Measurements from ENCODE around the gene PNO1.

The PNO1 gene

DNA sequence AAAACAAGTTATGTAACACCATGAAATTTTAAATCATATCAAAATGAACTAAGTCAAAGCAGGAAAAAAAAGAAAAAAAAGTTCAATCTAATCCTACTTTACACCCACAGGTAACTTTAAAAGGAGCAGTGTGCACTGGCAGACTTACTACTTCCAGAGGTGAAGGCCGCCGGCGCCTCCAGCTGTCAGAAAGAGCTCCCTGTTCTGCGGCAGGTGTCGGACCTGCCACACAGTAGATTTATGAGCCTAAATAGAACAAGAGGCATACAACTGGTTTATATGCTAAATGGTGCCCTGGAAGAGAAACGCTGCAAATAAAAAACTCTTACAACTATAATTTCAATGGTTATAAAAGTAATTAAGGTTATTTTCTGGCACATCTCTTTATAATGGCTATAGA is 23.1 kb upstream of the PNO1 start:
- no peak overlapping the region for H3K4me2 ChIP-seq (ENCODE audit: low read depth, low read length, poor library complexity, severe bottlenecking)
- H3K27me3 ChIP-seq (ENCODE audit: insufficient read depth, low read length, poor library complexity, severe bottlenecking) = no peaks in the 10 kb centered on the region
- no peak overlapping the region for H3K9ac ChIP-seq (ENCODE audit: low read depth, low read length, poor library complexity, severe bottlenecking)
- peaks cover 8% of the 10 kb centered on the region for H3K4me1 ChIP-seq (ENCODE audit: insufficient read depth, low read length, poor library complexity, severe bottlenecking)
- no peaks in the 10 kb centered on the region for H4K20me1 ChIP-seq (ENCODE audit: insufficient read depth, low read length, poor library complexity, severe bottlenecking)
- H3F3A ChIP-seq (ENCODE audit: low read depth) = peaks cover 8% of the 10 kb centered on the region; the same call in 1 of the 2 replicates
- no peaks in the 10 kb centered on the region for H3K9me3 ChIP-seq (ENCODE audit: insufficient read depth, low read depth, low read length)
- TF ChIP-seq, protein P1, sequence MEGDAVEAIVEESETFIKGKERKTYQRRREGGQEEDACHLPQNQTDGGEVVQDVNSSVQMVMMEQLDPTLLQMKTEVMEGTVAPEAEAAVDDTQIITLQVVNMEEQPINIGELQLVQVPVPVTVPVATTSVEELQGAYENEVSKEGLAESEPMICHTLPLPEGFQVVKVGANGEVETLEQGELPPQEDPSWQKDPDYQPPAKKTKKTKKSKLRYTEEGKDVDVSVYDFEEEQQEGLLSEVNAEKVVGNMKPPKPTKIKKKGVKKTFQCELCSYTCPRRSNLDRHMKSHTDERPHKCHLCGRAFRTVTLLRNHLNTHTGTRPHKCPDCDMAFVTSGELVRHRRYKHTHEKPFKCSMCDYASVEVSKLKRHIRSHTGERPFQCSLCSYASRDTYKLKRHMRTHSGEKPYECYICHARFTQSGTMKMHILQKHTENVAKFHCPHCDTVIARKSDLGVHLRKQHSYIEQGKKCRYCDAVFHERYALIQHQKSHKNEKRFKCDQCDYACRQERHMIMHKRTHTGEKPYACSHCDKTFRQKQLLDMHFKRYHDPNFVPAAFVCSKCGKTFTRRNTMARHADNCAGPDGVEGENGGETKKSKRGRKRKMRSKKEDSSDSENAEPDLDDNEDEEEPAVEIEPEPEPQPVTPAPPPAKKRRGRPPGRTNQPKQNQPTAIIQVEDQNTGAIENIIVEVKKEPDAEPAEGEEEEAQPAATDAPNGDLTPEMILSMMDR (conservative IDR thresholded peaks at IDR 0.05; ENCODE audit: low read length) = peak; percentile 23; the same call in 1 of the 2 replicates
- no peak for TF ChIP-seq EZH2phosphoT487 (IDR thresholded peaks at IDR 0.05; ENCODE audit: borderline replicate concordance)
- no peaks in the 10 kb centered on the region for H3K36me3 ChIP-seq (ENCODE audit: insufficient read depth, low read length)
- H3K9me2 ChIP-seq (replicated peaks; ENCODE audit: low read depth, low read length) = no peaks in the 10 kb centered on the region
- no peaks in the 10 kb centered on the region for H3K79me2 ChIP-seq (ENCODE audit: insufficient read depth, low read length)
- no peak overlapping the region for H2AFZ ChIP-seq (ENCODE audit: low read length)
- no peak overlapping the region for H3K4me3 ChIP-seq (ENCODE audit: low read length, poor library complexity, severe bottlenecking)

DNA sequence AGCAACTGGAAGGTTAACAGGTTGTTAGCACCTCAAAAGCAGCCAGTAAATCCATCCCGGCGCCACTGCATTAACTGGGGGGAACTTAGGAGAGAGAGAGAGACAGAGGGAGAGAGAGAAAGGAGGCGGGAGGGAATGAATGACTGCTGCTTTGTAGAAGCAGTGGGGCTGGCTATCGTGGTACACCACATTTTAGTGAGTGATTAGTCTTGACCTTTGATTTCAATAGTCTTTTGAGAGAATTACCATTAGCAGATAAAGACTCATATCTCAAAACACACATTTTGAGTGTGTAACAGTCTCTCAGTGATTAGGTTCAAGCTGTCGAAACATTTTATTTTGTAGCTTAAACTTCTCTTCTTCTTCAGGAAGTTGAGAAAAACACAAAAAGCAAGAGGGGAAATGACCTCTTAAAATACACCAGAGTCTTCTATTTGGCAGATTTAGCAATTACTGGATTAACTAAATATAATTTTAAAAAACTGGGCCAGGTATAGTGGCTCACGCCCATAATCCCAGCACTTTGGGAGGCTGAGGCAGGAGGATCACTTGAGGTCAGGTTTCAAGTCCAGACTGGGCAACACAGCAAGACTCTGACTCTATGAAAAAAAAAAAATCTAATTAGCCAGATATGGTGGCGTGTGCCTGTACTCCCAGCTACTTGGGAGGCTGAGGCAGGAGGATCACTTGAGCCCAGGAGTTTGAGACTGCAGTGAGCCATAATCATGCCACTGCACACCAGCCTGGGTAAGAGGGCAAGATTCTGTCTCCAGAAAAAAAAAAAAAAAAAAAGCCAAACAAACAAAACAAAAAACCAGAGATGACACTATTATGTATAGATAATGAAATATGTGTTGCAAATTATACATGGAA is 22.0 kb upstream of the PNO1 start:
- TF ChIP-seq, protein P1 (conservative IDR thresholded peaks at IDR 0.05; ENCODE audit: low read length) = no peak
- TF ChIP-seq EZH2phosphoT487 (IDR thresholded peaks at IDR 0.05; ENCODE audit: borderline replicate concordance) = no peak
- no peak overlapping the region for H3K4me2 ChIP-seq (ENCODE audit: low read depth, low read length, poor library complexity, severe bottlenecking)
- H3K9ac ChIP-seq (ENCODE audit: low read depth, low read length, poor library complexity, severe bottlenecking) = no peak overlapping the region
- no peaks in the 10 kb centered on the region for H3K27me3 ChIP-seq (ENCODE audit: insufficient read depth, low read length, poor library complexity, severe bottlenecking)
- H3K9me3 ChIP-seq (ENCODE audit: insufficient read depth, low read depth, low read length) = no peaks in the 10 kb centered on the region
- peaks cover 8% of the 10 kb centered on the region for H3K4me1 ChIP-seq (ENCODE audit: insufficient read depth, low read length, poor library complexity, severe bottlenecking)
- no peak overlapping the region for H3K4me3 ChIP-seq (ENCODE audit: low read length, poor library complexity, severe bottlenecking)
- H3K79me2 ChIP-seq (ENCODE audit: insufficient read depth, low read length) = no peaks in the 10 kb centered on the region
- no peaks in the 10 kb centered on the region for H3K9me2 ChIP-seq (replicated peaks; ENCODE audit: low read depth, low read length)
- H3F3A ChIP-seq (ENCODE audit: low read depth) = peaks cover 8% of the 10 kb centered on the region; the same call in 1 of the 2 replicates
- no peaks in the 10 kb centered on the region for H4K20me1 ChIP-seq (ENCODE audit: insufficient read depth, low read length, poor library complexity, severe bottlenecking)
- H2AFZ ChIP-seq (ENCODE audit: low read length) = no peak overlapping the region
- H3K36me3 ChIP-seq (ENCODE audit: insufficient read depth, low read length) = no peaks in the 10 kb centered on the region

DNA sequence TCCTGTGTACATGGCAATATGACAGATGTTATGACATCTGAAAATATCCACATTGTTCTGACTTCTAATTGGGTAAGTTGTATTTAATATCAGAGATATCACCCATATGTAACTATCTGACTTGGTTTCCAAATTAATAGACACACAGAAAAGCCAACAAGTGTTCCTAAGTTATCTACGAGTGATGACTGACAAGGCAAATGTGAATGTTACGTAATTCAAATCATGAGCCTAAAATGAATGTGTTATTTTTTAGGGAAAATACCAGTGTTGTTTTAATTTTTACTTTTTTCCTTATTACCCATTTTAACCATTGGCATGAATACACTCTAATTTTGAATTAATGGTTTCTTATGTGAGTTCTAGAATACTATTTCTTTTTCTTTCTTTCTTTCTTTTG is 15.8 kb upstream of the PNO1 start:
- no peaks in the 10 kb centered on the region for H3F3A ChIP-seq (ENCODE audit: low read depth)
- H2AFZ ChIP-seq (ENCODE audit: low read length) = no peak overlapping the region
- no peaks in the 10 kb centered on the region for H3K27me3 ChIP-seq (ENCODE audit: insufficient read depth, low read length, poor library complexity, severe bottlenecking)
- H3K4me1 ChIP-seq (ENCODE audit: insufficient read depth, low read length, poor library complexity, severe bottlenecking) = no peaks in the 10 kb centered on the region
- H3K36me3 ChIP-seq (ENCODE audit: insufficient read depth, low read length) = no peaks in the 10 kb centered on the region
- no peak overlapping the region for H3K9ac ChIP-seq (ENCODE audit: low read depth, low read length, poor library complexity, severe bottlenecking)
- no peak overlapping the region for H3K4me2 ChIP-seq (ENCODE audit: low read depth, low read length, poor library complexity, severe bottlenecking)
- H3K4me3 ChIP-seq (ENCODE audit: low read length, poor library complexity, severe bottlenecking) = no peak overlapping the region
- TF ChIP-seq EZH2phosphoT487 (IDR thresholded peaks at IDR 0.05; ENCODE audit: borderline replicate concordance) = no peak
- TF ChIP-seq, protein P1 (conservative IDR thresholded peaks at IDR 0.05; ENCODE audit: low read length) = no peak
- H3K9me3 ChIP-seq (ENCODE audit: insufficient read depth, low read depth, low read length) = no peaks in the 10 kb centered on the region
- no peaks in the 10 kb centered on the region for H3K79me2 ChIP-seq (ENCODE audit: insufficient read depth, low read length)
- H4K20me1 ChIP-seq (ENCODE audit: insufficient read depth, low read length, poor library complexity, severe bottlenecking) = no peaks in the 10 kb centered on the region
- H3K9me2 ChIP-seq (replicated peaks; ENCODE audit: low read depth, low read length) = no peaks in the 10 kb centered on the region

Measured in Loucy (cell line).